Ishikawa (cell line): ENCODE data around the gene EHD4.

Experiments
- MAX ChIP-seq: IDR thresholded peaks from 2 replicates; pipeline ENCODE4 v1.6.1; 2012
- RAD21 ChIP-seq: IDR thresholded peaks from 2 replicates; pipeline ENCODE4 v1.6.1; 2012; ENCODE audit warnings: low read depth
- TAF1 ChIP-seq: IDR thresholded peaks from 2 replicates; pipeline ENCODE4 v1.6.1; 2012; ENCODE audit warnings: low read depth, mild to moderate bottlenecking
- TCF12 ChIP-seq: IDR thresholded peaks from 2 replicates; pipeline ENCODE4 v1.6.1; 2012; ENCODE audit warnings: low read depth
- YY1 ChIP-seq: IDR thresholded peaks from 2 replicates; pipeline ENCODE4 v1.6.1; 2012; ENCODE audit warnings: low read depth

- TF ChIP-seq YY1 (no peak), TCF12 (no peak), RAD21 (no peak), TAF1 (no peak), MAX (no peak)
Observed at GRCh38 chr15:41974041-41974440, 1.7 kb upstream of the EHD4 start.
